Uterus (tissue), 4 donors: ENCODE data around the gene GPHN. TPM values are rescaled to one million over a fixed set of nuclear protein-coding genes. Genes with fewer than 3 reads are reported as not detected.

Source experiments
- DNase-seq, 2 donors: peaks; one replicate each; pipeline ENCODE4 v3.0.0-alpha.2; 2019 to 2020
- H3K27ac ChIP-seq, 2 donors: fragments of 200-600 bp; sonication (generic); 1 replicate in 1 of 2; 2 replicates in 1 of 2; pipeline ENCODE4 v1.5.1; 2016 to 2018
- H3K27me3 ChIP-seq, 2 donors: fragments of 200-600 bp; sonication (generic); one replicate each; pipeline ENCODE4 v1.5.1; 2018 to 2019; ENCODE audit warnings: control low read depth in 1 of 2
- H3K36me3 ChIP-seq, 2 donors: fragments of 200-600 bp; sonication (generic); one replicate each; pipeline ENCODE4 v1.5.1; 2019; ENCODE audit warnings: control low read depth in 1 of 2
- H3K4me1 ChIP-seq, 2 donors: fragments of 200-600 bp; sonication (generic); one replicate each; pipeline ENCODE4 v1.5.1; 2018 to 2019; ENCODE audit warnings: control low read depth in 1 of 2
- H3K4me3 ChIP-seq, 2 donors: fragments of 200-600 bp; sonication (generic); 1 replicate in 1 of 2; 2 replicates in 1 of 2; pipeline ENCODE4 v1.5.1; 2018 to 2019; ENCODE audit warnings: mild to moderate bottlenecking in 1 of 2
- H3K9me3 ChIP-seq, 2 donors: fragments of 200-600 bp; sonication (generic); one replicate each; pipeline ENCODE4 v1.5.1; 2019; ENCODE audit warnings: control low read depth in 1 of 2
- POLR2A ChIP-seq, 2 donors: fragments of 450-650 bp; IDR thresholded peaks; one replicate each; pipeline ENCODE4 v1.6.1; 2016; ENCODE audit warnings: antibody characterized with exemption in 2 of 2, mild to moderate bottlenecking in 1 of 2, moderate library complexity in 1 of 2
- intact Hi-C: fragments of 100-400 bp; cut with DNase I; formaldehyde crosslinking; loops from one replicate; pipeline ENCODE4 v1.15.1; 2023; ENCODE audit warnings: low total_unique reads
- total RNA-seq, 4 donors: library from RNA; depleted of rRNA in 3 of 4; stranded (reverse); fragments of >200 nt in 3 of 4; gene quantifications; one replicate each; pipeline versions ENCODE4 v1.1.0 to v1.2.4, GENCODE V29; 2014 to 2023
- TF ChIP-seq, protein P1 (sequence below), 4 experiments: fragments of 200-600 bp in 2 of 4; fragments of 450-650 bp in 2 of 4; sonication (generic) in 2 of 4; IDR thresholded peaks; one replicate each; pipeline ENCODE4 v1.5.1; 2016 to 2019; ENCODE audit warnings: antibody characterized with exemption in 4 of 4, mild to moderate bottlenecking in 2 of 4, moderate library complexity in 1 of 4
- donor health status: DM: yes; HTN: yes; CAD: no.

Gene GPHN
- total RNA-seq, 4 donors from 2014 or later = 14.9 to 42.9 (median 19.1) TPM

DNA sequence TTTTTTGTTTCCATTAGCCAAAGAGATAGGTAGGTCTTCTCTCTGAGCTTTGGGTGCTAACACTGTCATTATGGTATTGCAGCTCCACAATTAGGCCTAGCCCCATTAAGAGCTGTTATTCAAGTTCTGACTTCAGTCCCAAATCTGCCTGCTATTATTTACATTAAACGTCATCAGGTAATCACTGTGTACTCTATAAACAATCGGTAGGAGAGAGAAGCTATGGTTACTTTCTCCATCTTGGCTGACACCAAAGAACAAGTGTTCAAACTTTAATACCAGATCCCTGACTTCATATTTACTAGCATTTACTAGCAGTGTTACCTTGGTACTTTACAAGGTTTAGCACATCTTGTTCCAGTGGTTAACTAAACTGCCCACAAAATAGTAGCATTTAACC, 376.2 kb downstream of the GPHN start:
- Histone ChIP-seq H3K9me3 (peaks cover 0 to 9% of the 10 kb centered on the region in 2 donors), H3K4me3 (no peak overlapping the region), H3K36me3 (no peaks in the 10 kb centered on the region), H3K27me3 (no peaks in the 10 kb centered on the region), H3K4me1 (no peaks in the 10 kb centered on the region), H3K27ac (no peak overlapping the region)
- intact Hi-C loops = no loop called here
- TF ChIP-seq, protein P1, sequence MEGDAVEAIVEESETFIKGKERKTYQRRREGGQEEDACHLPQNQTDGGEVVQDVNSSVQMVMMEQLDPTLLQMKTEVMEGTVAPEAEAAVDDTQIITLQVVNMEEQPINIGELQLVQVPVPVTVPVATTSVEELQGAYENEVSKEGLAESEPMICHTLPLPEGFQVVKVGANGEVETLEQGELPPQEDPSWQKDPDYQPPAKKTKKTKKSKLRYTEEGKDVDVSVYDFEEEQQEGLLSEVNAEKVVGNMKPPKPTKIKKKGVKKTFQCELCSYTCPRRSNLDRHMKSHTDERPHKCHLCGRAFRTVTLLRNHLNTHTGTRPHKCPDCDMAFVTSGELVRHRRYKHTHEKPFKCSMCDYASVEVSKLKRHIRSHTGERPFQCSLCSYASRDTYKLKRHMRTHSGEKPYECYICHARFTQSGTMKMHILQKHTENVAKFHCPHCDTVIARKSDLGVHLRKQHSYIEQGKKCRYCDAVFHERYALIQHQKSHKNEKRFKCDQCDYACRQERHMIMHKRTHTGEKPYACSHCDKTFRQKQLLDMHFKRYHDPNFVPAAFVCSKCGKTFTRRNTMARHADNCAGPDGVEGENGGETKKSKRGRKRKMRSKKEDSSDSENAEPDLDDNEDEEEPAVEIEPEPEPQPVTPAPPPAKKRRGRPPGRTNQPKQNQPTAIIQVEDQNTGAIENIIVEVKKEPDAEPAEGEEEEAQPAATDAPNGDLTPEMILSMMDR (IDR thresholded peaks at IDR 0.05) = no peak
- no peak for TF ChIP-seq POLR2A (IDR thresholded peaks at IDR 0.05)
- DNase-seq = no peak

DNA sequence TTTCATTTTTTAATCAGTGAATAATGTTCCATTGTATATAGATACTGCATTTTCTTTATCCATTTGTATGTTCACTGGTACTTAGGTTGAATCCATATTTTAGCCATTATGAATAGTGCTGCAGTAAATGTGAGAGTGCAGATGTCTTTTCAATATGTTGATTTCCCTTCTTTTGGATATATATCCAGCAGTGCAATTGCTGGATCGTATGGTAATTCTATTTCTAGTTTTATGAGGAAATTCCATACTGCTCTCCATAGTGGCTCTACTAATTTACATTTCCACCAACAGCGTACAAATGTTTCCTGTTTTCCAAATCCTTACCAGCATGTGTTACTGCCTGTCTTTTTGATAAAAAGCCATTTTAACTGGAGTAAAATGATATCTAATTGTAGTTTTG, 392.8 kb downstream of the GPHN start:
- H3K36me3 ChIP-seq = no peaks in the 10 kb centered on the region
- no peak overlapping the region for H3K27ac ChIP-seq
- no peak for DNase-seq
- H3K9me3 ChIP-seq = no peaks in the 10 kb centered on the region
- no peaks in the 10 kb centered on the region for H3K27me3 ChIP-seq
- H3K4me3 ChIP-seq = no peak overlapping the region
- TF ChIP-seq POLR2A (IDR thresholded peaks at IDR 0.05) = no peak
- TF ChIP-seq, protein P1 (IDR thresholded peaks at IDR 0.05) = no peak
- no peaks in the 10 kb centered on the region for H3K4me1 ChIP-seq
- intact Hi-C loops = no loop called here

DNA sequence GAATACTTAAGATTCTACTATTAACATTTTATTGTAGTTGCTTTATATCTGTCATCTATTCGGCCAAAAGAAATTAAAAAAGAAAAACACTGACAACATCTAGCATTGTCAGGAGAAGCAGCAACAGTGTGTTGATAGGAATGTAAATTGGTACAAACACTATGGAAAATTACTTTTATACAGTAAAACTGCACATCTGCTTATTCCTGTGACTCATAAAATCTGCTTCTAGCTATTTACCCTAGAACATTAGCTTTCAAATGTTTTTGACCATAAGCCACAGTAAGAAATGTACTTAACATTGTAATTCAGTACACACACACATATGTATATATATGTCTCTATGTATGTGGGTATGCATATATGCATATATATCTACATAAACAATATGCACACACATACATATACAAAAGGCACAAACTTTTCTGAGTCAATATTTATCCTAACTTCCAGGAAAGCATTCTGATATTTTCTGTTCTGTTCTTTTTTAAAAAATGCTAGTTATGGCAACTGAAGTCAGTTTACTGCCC, 402.4 kb downstream of the GPHN start:
- H3K4me3 ChIP-seq = no peak overlapping the region
- H3K27ac ChIP-seq = no peak overlapping the region
- no peaks in the 10 kb centered on the region for H3K4me1 ChIP-seq
- TF ChIP-seq, protein P1 (IDR thresholded peaks at IDR 0.05) = no peak
- TF ChIP-seq POLR2A (IDR thresholded peaks at IDR 0.05) = no peak
- H3K27me3 ChIP-seq = no peaks in the 10 kb centered on the region
- no peaks in the 10 kb centered on the region for H3K9me3 ChIP-seq
- DNase-seq = no peak
- intact Hi-C loops = no loop called here
- no peaks in the 10 kb centered on the region for H3K36me3 ChIP-seq

DNA sequence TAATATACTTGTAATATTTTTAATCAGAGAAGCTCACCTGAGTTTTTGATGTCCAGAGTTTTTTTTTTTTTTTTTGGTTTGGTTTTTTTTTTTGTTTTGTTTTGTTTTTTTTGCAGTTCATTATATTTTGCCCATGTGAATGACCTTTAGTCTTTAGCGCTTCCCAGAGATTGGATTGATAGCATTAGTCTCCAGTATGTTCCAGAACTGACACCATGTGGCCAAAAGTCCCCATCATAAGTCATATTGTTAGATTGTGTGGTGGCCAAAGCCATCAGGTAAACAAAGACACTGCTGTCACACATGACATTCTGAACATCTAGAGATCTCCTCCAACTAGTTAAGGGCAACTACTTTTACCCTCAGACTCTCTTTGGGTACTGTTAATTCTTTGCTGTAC, 408.5 kb downstream of the GPHN start:
- no peaks in the 10 kb centered on the region for H3K9me3 ChIP-seq
- H3K4me1 ChIP-seq = no peaks in the 10 kb centered on the region
- H3K4me3 ChIP-seq = no peak overlapping the region
- no peak overlapping the region for H3K27ac ChIP-seq
- no peaks in the 10 kb centered on the region for H3K36me3 ChIP-seq
- H3K27me3 ChIP-seq = no peaks in the 10 kb centered on the region
- TF ChIP-seq, protein P1 (IDR thresholded peaks at IDR 0.05) = no peak
- TF ChIP-seq POLR2A (IDR thresholded peaks at IDR 0.05) = no peak
- DNase-seq = no peak
- intact Hi-C loops = no loop called here

DNA sequence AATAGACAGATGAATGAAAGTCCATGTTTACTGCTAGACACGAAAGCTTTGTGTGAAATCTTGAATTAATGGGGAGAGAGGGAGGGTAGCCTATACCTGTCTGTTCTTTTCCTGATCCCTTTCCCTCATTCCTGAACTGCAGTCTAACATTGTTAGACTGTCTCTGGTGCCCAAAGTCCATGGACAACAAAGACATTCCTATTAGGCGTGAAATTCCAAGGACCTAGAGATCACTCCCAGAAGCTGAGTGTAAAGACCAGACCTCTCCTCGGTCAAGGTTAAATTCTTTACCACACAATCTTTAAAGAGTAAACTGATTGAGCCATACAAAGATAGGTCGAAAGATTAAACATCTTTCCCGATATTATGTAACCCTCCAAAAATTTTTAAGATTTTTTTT, 410.6 kb downstream of the GPHN start:
- H3K27me3 ChIP-seq = no peaks in the 10 kb centered on the region

More for the DNA sequence above, 410.6 kb downstream of the GPHN start:
- TF ChIP-seq POLR2A (IDR thresholded peaks at IDR 0.05) = no peak
- TF ChIP-seq, protein P1 (IDR thresholded peaks at IDR 0.05) = no peak
- no peaks in the 10 kb centered on the region for H3K4me1 ChIP-seq
- H3K4me3 ChIP-seq = no peak overlapping the region
- intact Hi-C loops = no loop called here
- H3K9me3 ChIP-seq = no peaks in the 10 kb centered on the region
- no peaks in the 10 kb centered on the region for H3K36me3 ChIP-seq
- no peak overlapping the region for H3K27ac ChIP-seq
- no peak for DNase-seq
